ENCODE measurements around the gene SMG6. TPM values are rescaled to one million over a fixed set of nuclear protein-coding genes. Genes with fewer than 3 reads are reported as not detected.

SMG6 gene
- polyA plus RNA-seq, 1 donor from 2014 or later: 5.9 TPM

- H3K9me3 Mint-ChIP-seq: no peaks in the 10 kb centered on the region
- H3K4me1 Mint-ChIP-seq: peaks cover 16 to 20% (median 18%) of the 10 kb centered on the region in 3 donors
- H3K27ac Mint-ChIP-seq: peak overlapping the region in 1 of 3 donors; percentile 93
- H3K27me3 Mint-ChIP-seq: no peaks in the 10 kb centered on the region
- H3K36me3 Mint-ChIP-seq: peaks cover 10% of the 10 kb centered on the region
- peak overlapping the region in 1 of 4 donors; percentile 87 for H3K4me3 Mint-ChIP-seq
Measured at GRCh38 chr17:2138761-2139160, 164.8 kb downstream of the SMG6 start.

- H3K4me3 Mint-ChIP-seq: peak overlapping the region in 2 of 4 donors; percentile 13 to 87
- no peaks in the 10 kb centered on the region for H3K9me3 Mint-ChIP-seq
- peaks cover 16 to 20% (median 18%) of the 10 kb centered on the region in 3 donors for H3K4me1 Mint-ChIP-seq
- peaks cover 10% of the 10 kb centered on the region for H3K36me3 Mint-ChIP-seq
- H3K27me3 Mint-ChIP-seq: no peaks in the 10 kb centered on the region
- peak overlapping the region; percentile 34 to 93 (median 78) for H3K27ac Mint-ChIP-seq
Measured at GRCh38 chr17:2138318-2138717, 165.3 kb downstream of the SMG6 start.

GRCh38 chr17:2137342-2138098, 166.1 kb downstream of the SMG6 start:
- H3K27me3 Mint-ChIP-seq: no peaks in the 10 kb centered on the region
- peaks cover 10% of the 10 kb centered on the region for H3K36me3 Mint-ChIP-seq
- peaks cover 16 to 20% (median 18%) of the 10 kb centered on the region in 3 donors for H3K4me1 Mint-ChIP-seq
- H3K27ac Mint-ChIP-seq: peak overlapping the region in 2 of 3 donors; percentile 34 to 60
- H3K9me3 Mint-ChIP-seq: no peaks in the 10 kb centered on the region
- peak overlapping the region in 2 of 4 donors; percentile 57 to 87 for H3K4me3 Mint-ChIP-seq

- Mint-ChIP-seq H3K4me3 (no peak overlapping the region), H3K27me3 (no peaks in the 10 kb centered on the region), H3K9me3 (no peaks in the 10 kb centered on the region), H3K4me1 (peaks cover 16 to 20% (median 18%) of the 10 kb centered on the region in 3 donors), H3K27ac (no peak overlapping the region), H3K36me3 (peaks cover 10% of the 10 kb centered on the region)
Measured at GRCh38 chr17:2136241-2136640, 167.3 kb downstream of the SMG6 start.

GRCh38 chr17:2128011-2128410, 175.6 kb downstream of the SMG6 start:
- no peak overlapping the region for H3K27ac Mint-ChIP-seq

GRCh38 chr17:2125013-2125535, 178.5 kb downstream of the SMG6 start:
- Mint-ChIP-seq H3K4me1 (peaks cover 17 to 18% (median 18%) of the 10 kb centered on the region in 3 donors), H3K4me3 (peak overlapping the region in 1 of 4 donors; percentile 5), H3K36me3 (peaks cover 8% of the 10 kb centered on the region), H3K27me3 (no peaks in the 10 kb centered on the region), H3K9me3 (no peaks in the 10 kb centered on the region), H3K27ac (no peak overlapping the region)

More at GRCh38 chr17:2128011-2128410, 175.6 kb downstream of the SMG6 start:
- no peak overlapping the region for H3K4me3 Mint-ChIP-seq
- peaks cover 5% of the 10 kb centered on the region for H3K36me3 Mint-ChIP-seq
- peaks cover 13 to 17% (median 17%) of the 10 kb centered on the region in 3 donors for H3K4me1 Mint-ChIP-seq
- no peaks in the 10 kb centered on the region for H3K27me3 Mint-ChIP-seq
- H3K9me3 Mint-ChIP-seq: no peaks in the 10 kb centered on the region

- Mint-ChIP-seq H3K9me3 (no peaks in the 10 kb centered on the region), H3K4me1 (peaks cover 17 to 18% (median 18%) of the 10 kb centered on the region in 3 donors), H3K36me3 (peaks cover 8% of the 10 kb centered on the region), H3K27ac (no peak overlapping the region), H3K27me3 (no peaks in the 10 kb centered on the region), H3K4me3 (peak overlapping the region in 1 of 4 donors; percentile 5)
Measured at GRCh38 chr17:2124391-2124790, 179.2 kb downstream of the SMG6 start.

- Mint-ChIP-seq H3K9me3 (no peaks in the 10 kb centered on the region), H3K4me3 (peak overlapping the region in 2 of 4 donors; percentile 38 to 83), H3K36me3 (peaks cover 8% of the 10 kb centered on the region), H3K27ac (peak overlapping the region; percentile 1 to 28 (median 26)), H3K27me3 (no peaks in the 10 kb centered on the region), H3K4me1 (peaks cover 16 to 18% (median 18%) of the 10 kb centered on the region in 3 donors)
Measured at GRCh38 chr17:2123375-2124251, 180.0 kb downstream of the SMG6 start.

GRCh38 chr17:2122641-2123302, 180.8 kb downstream of the SMG6 start:
- peaks cover 8% of the 10 kb centered on the region for H3K36me3 Mint-ChIP-seq
- peaks cover 15 to 18% (median 18%) of the 10 kb centered on the region in 3 donors for H3K4me1 Mint-ChIP-seq
- peak overlapping the region in 1 of 4 donors; percentile 79 for H3K4me3 Mint-ChIP-seq
- H3K27ac Mint-ChIP-seq: no peak overlapping the region
- H3K9me3 Mint-ChIP-seq: no peaks in the 10 kb centered on the region
- H3K27me3 Mint-ChIP-seq: no peaks in the 10 kb centered on the region

GRCh38 chr17:2120586-2121335, 182.8 kb downstream of the SMG6 start:
- no peaks in the 10 kb centered on the region for H3K9me3 Mint-ChIP-seq
- peaks cover 17 to 18% (median 17%) of the 10 kb centered on the region in 3 donors for H3K4me1 Mint-ChIP-seq

GRCh38 chr17:2113279-2113622, 190.3 kb downstream of the SMG6 start:
- no peak overlapping the region for H3K27ac Mint-ChIP-seq
- no peak overlapping the region for H3K4me3 Mint-ChIP-seq
- peaks cover 12% of the 10 kb centered on the region for H3K36me3 Mint-ChIP-seq
- no peaks in the 10 kb centered on the region for H3K27me3 Mint-ChIP-seq
- H3K4me1 Mint-ChIP-seq: peaks cover 0 to 2% (median 2%) of the 10 kb centered on the region in 3 donors
- no peaks in the 10 kb centered on the region for H3K9me3 Mint-ChIP-seq

More at GRCh38 chr17:2120586-2121335, 182.8 kb downstream of the SMG6 start:
- Mint-ChIP-seq H3K36me3 (peaks cover 6% of the 10 kb centered on the region), H3K27ac (peak overlapping the region in 1 of 3 donors; percentile 62), H3K27me3 (no peaks in the 10 kb centered on the region), H3K4me3 (no peak overlapping the region)

- H3K27ac Mint-ChIP-seq: no peak overlapping the region
- peaks cover 0 to 4% (median 0%) of the 10 kb centered on the region in 3 donors for H3K4me1 Mint-ChIP-seq
- no peaks in the 10 kb centered on the region for H3K9me3 Mint-ChIP-seq
- peaks cover 11% of the 10 kb centered on the region for H3K36me3 Mint-ChIP-seq
- H3K4me3 Mint-ChIP-seq: no peak overlapping the region
- no peaks in the 10 kb centered on the region for H3K27me3 Mint-ChIP-seq
Measured at GRCh38 chr17:2111691-2112090, 191.9 kb downstream of the SMG6 start.

GRCh38 chr17:2110436-2110835, 193.1 kb downstream of the SMG6 start:
- Mint-ChIP-seq H3K27ac (no peak overlapping the region), H3K4me1 (peaks cover 0 to 4% (median 0%) of the 10 kb centered on the region in 3 donors)

GRCh38 chr17:2108170-2108569, 195.4 kb downstream of the SMG6 start:
- Mint-ChIP-seq H3K4me3 (no peak overlapping the region), H3K27me3 (no peaks in the 10 kb centered on the region), H3K4me1 (peaks cover 0 to 4% (median 0%) of the 10 kb centered on the region in 3 donors), H3K27ac (no peak overlapping the region), H3K36me3 (peaks cover 9% of the 10 kb centered on the region), H3K9me3 (no peaks in the 10 kb centered on the region)

More at GRCh38 chr17:2110436-2110835, 193.1 kb downstream of the SMG6 start:
- H3K36me3 Mint-ChIP-seq: peaks cover 9% of the 10 kb centered on the region
- H3K4me3 Mint-ChIP-seq: no peak overlapping the region
- H3K27me3 Mint-ChIP-seq: no peaks in the 10 kb centered on the region
- H3K9me3 Mint-ChIP-seq: no peaks in the 10 kb centered on the region
